Large intestine (tissue), 3 donors: Measurements from ENCODE around the gene GNG2. TPM values are rescaled to one million over a fixed set of nuclear protein-coding genes. Genes with fewer than 3 reads are reported as not detected.

ENCODE experiments used
- DNase-seq, 2 donors: peaks; one replicate each; pipeline versions ENCODE4 v3.0.0 to v3.0.0-alpha.2; 2013
- H3K27ac ChIP-seq: one replicate; pipeline ENCODE4 v1.5.1; 2013; ENCODE audit warnings: low read length
- H3K27me3 ChIP-seq: 2 replicates; pipeline ENCODE4 v1.6.1; 2013; ENCODE audit warnings: low read length; ENCODE audit not compliant: control insufficient read depth, insufficient read depth
- H3K36me3 ChIP-seq: 2 replicates; pipeline ENCODE4 v1.6.1; 2013; ENCODE audit warnings: low read length; ENCODE audit not compliant: control insufficient read depth, insufficient read depth
- H3K4me1 ChIP-seq: one replicate; pipeline ENCODE4 v1.6.1; 2013; ENCODE audit warnings: low read length; ENCODE audit not compliant: control insufficient read depth, insufficient read depth
- H3K4me3 ChIP-seq: one replicate; pipeline ENCODE4 v1.5.1; 2013; ENCODE audit warnings: low read length
- H3K9me3 ChIP-seq: one replicate; pipeline ENCODE4 v1.6.1; 2013; ENCODE audit warnings: mild to moderate bottlenecking, low read depth, low read length, moderate library complexity; ENCODE audit not compliant: control insufficient read depth
- WGBS: methylation state at CpG from one replicate; pipeline ENCODE4 v1.1.5; 2013; ENCODE audit warnings: low lambda C conversion rate; ENCODE audit not compliant: insufficient coverage; 5-methylcytosine and 5-hydroxymethylcytosine counted together
- polyA plus RNA-seq: library from polyadenylated mRNA; unstranded; fragments of 120-200 nt; gene quantifications from one replicate; pipeline ENCODE4 v1.2.1, GENCODE V29; 2013

The GNG2 gene
- polyA plus RNA-seq, 1 donor: 50.6 TPM

DNA sequence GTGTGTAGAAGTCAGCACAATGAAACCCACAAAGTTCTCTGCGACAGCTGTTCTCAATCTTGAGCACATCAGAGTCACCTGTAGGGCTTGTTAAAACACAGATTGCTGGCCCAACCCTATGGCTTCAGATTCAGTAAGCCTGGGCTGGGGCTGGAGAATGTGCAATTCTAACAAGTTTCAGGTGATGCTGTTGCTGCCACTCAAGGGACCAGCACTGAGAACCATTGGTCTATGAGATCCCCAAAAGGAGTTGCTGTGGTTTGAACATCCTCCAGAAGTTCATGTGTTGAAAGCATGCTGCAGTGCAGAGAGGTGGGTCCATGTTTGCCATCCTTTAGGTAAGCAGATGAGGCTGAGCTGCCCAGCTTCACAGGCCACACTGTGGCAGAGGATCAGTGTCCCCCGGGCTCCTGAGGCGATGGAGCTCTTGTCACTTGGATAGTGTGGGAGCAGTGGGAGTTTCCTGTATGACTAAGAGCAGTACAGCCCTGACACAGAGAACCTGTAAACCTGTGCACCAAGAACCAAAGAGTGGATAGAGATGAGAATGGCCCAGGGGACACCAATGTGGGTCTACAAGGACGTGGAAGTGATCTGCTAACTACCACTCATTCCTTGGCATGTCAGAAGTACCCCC is 120.9 kb downstream of the GNG2 start:
- no CpG with 5 or more reads among the region's 4 CpGs for whole genome bisulfite sequencing
- Histone ChIP-seq H3K36me3 (no peaks in the 10 kb centered on the region), H3K4me1 (no peaks in the 10 kb centered on the region), H3K27me3 (peaks cover 7% of the 10 kb centered on the region), H3K27ac (no peak overlapping the region), H3K9me3 (no peaks in the 10 kb centered on the region), H3K4me3 (no peak overlapping the region)
- no peak for DNase-seq

DNA sequence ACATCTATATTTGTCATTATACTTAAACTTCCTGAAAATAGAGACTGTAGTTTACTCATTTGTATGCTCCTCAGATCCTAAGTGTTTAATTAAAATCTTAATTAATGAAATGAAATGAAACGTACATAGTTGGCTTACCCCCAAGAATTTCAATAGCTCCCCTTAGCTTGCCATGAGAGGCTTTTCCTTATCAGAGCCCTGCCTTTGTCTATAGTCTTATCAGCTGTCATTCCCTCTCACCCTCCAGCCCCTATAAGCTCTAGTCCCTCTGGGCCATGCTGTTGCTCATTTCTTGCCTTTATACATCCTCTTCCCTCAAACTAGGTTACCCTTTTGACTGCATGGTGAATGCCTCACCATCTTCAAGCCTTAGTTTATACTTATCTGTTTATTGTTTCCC is 127.8 kb downstream of the GNG2 start:
- peaks cover 8% of the 10 kb centered on the region for H3K36me3 ChIP-seq
- H3K9me3 ChIP-seq: peaks cover 2% of the 10 kb centered on the region
- WGBS: no CpG with 5 or more reads among the region's 1 CpG
- no peaks in the 10 kb centered on the region for H3K27me3 ChIP-seq
- DNase-seq: no peak
- no peak overlapping the region for H3K4me3 ChIP-seq
- no peak overlapping the region for H3K27ac ChIP-seq
- H3K4me1 ChIP-seq: peaks cover 6% of the 10 kb centered on the region

DNA sequence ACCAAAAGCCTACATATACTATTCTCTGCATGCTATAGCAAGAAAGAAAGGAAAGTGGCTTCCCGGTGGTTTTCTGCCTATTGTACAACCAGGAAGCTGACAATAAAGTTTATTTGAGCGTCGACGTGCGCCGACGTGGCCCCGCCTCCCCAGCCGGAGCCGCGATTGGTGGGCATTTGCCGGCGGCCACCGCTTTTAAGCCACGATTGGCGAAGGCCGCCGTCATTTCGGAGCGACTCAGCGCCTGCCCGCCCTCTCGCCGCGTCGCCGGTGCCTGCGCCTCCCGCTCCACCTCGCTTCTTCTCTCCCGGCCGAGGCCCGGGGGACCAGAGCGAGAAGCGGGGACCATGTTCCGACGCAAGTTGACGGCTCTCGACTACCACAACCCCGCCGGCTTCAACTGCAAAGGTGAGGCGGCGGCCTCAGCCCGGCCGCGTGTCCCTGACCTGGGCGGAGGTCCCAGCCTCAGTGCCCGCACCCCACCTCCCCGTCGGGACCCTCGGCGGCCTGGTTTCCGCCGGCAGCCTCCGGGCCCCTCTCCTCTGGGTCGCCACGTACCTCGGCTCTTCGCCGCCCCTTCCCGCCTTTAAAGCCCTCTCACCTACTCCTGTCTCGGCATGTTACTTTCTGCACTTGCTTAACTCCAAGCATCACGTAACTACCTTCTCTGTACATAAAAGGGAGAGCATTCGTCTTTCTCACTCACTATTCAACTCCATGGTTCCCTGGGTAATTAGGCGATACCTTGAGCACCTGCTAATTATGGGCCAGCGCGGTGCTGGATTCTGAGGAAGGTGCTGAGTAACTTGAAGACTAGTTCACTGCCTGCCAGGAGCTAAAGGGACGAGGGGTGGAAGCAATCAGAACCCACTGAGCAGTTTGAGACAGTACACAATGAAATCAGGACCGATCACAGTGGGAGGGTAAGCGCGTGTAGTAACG is 129.2 kb downstream of the GNG2 start, which contains the start of gene RTRAF:
Gene RTRAF, plus strand, starts transcription at position 254 of the 942 bp plus-strand sequence. Its CDS starts 94 bp downstream, at position 348.
- Histone ChIP-seq H3K9me3 (peaks cover 2% of the 10 kb centered on the region), H3K27me3 (no peaks in the 10 kb centered on the region), H3K36me3 (peaks cover 20% of the 10 kb centered on the region), H3K4me3 (peak within 1 kb of the TSS; percentile 95), H3K27ac (peak within 1 kb of the TSS; percentile 90), H3K4me1 (peaks cover 6% of the 10 kb centered on the region)
- DNase-seq: peak; percentile 96 to 98
- no CpG with 5 or more reads among the region's 72 CpGs for WGBS

DNA sequence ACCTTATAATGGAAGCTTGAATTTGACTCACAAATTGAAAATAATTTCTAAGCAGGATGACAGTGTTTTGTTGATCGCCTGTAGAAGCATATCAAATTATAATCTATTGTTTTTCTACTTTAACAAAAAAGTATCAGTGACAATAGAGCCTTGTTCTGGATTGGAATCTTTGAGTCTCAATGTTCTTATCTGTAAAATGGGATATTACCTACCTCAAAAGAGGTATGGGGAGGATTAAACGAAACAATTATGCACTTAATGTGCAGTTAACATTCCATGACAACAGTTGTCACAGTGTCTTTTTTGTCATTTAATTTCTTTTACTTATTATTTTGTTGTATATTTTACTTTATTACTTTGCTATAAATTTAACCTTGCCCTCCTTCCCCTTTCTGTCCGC is 130.1 kb downstream of the GNG2 start:
- Histone ChIP-seq H3K4me1 (peaks cover 6% of the 10 kb centered on the region), H3K4me3 (peak overlapping the region; percentile 95), H3K27ac (no peak overlapping the region), H3K9me3 (peaks cover 2% of the 10 kb centered on the region), H3K27me3 (no peaks in the 10 kb centered on the region), H3K36me3 (peaks cover 25% of the 10 kb centered on the region)
- WGBS: 89% methylated on average over 2 of the region's 3 CpGs
- DNase-seq: no peak

DNA sequence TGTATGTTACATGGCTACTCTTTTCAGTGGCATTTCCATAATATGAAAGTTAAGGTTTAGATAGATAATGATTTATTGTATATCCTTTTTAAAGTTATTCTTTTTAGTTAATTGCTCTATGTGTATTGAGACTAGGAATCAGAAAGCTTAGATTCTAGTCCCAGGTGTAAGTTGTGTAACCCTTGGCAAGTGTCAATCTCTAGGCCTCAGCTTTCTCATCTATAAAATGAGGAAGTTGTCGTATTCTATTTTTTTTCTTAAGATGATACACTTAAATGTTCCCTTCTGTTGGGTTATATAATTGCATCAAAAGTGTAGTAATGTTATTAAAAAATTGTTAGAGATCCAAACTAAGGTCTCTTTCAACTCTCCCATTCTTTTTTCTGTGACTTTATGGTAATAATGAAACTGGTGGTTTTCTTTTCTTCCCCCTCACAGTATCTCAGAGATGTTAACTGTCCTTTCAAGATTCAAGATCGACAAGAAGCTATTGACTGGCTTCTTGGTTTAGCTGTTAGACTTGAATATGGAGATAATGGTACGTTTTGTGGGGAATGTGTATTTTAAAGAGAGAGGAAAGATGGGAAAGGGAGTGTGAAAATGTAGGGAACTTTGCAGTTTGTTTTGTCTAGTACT is 133.0 kb downstream of the GNG2 start:
- Histone ChIP-seq H3K9me3 (peaks cover 2% of the 10 kb centered on the region), H3K27me3 (no peaks in the 10 kb centered on the region), H3K4me3 (no peak overlapping the region), H3K4me1 (peaks cover 4% of the 10 kb centered on the region), H3K36me3 (peaks cover 29% of the 10 kb centered on the region), H3K27ac (no peak overlapping the region)
- 100% methylated on average over 2 of the region's 3 CpGs for WGBS
- DNase-seq: no peak

DNA sequence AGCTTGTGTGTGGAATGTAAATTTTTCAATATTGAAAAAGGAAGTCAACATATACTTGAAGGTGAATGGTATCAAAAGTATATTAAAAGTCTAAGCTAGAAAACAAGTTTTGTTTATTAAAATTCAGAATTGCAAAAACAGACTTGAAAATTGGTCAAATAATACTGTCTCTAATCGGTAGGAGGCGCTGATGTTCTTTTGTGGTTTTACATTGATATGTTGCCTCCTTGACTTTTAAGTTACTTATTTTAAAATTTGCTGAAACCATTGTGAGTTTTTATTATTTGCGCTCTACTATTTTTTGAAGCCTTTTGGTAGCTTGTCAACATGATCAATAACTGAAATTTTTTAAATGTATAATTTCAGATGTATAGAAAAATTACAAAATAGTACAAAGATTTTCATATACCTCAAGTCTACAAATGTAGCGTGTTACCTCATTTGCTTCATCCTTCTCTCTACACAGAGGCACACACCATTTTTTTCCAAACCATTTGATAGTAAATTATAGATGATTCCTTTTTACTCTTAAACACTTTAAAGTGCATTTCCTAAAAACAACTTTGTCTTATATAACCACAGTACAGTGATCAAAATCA is 135.8 kb downstream of the GNG2 start:
- no peaks in the 10 kb centered on the region for H3K27me3 ChIP-seq
- peaks cover 33% of the 10 kb centered on the region for H3K36me3 ChIP-seq
- H3K4me1 ChIP-seq: no peaks in the 10 kb centered on the region
- WGBS: 53% methylated on average over 3 of the region's 4 CpGs
- H3K27ac ChIP-seq: no peak overlapping the region
- no peak overlapping the region for H3K4me3 ChIP-seq
- peak in 1 of 2 donors; percentile 14 for DNase-seq
- H3K9me3 ChIP-seq: no peaks in the 10 kb centered on the region

DNA sequence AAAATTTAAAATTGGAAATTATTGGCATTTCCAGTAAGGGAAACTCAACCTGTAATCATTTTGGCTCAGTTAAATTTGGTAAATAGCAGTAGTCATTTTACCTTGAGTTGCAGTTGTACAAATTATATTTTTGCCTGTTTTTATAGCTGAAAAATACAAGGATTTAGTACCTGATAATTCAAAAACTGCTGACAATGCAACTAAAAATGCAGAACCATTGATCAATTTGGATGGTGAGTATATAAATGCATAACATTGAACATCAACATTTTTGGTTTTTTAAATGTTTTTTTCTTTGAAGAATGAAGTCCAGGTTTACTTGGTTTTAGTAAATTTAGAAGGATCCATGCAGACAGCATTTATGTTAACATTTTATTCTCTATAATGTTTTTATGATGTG is 137.9 kb downstream of the GNG2 start:
- Histone ChIP-seq H3K4me1 (no peaks in the 10 kb centered on the region), H3K27ac (no peak overlapping the region), H3K27me3 (no peaks in the 10 kb centered on the region), H3K36me3 (peaks cover 43% of the 10 kb centered on the region), H3K4me3 (no peak overlapping the region), H3K9me3 (no peaks in the 10 kb centered on the region)
- no peak for DNase-seq

DNA sequence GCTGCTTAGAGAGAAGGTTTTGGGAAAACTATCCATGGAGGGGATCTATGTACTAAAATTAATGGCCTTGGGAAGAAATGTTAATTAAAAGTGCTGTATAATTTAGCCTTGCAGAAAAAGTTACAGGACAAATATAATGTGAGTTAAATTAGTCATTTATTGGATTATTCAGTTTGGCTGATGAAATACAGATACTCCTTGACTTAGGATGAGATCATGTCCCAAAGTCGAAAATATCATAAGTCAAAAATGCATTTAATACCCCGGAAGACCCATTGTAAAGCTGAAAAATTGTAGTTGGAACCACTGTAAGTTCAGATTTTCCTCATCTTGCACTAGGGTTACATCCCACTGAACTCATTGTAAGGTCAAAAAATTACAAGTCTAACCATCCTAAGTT is 138.7 kb downstream of the GNG2 start:
- H3K36me3 ChIP-seq: peaks cover 42% of the 10 kb centered on the region
- H3K9me3 ChIP-seq: no peaks in the 10 kb centered on the region
- H3K27me3 ChIP-seq: no peaks in the 10 kb centered on the region
- no peak overlapping the region for H3K27ac ChIP-seq
- H3K4me3 ChIP-seq: no peak overlapping the region
- no peaks in the 10 kb centered on the region for H3K4me1 ChIP-seq
- DNase-seq: no peak
- WGBS: no CpG with 5 or more reads among the region's 2 CpGs

DNA sequence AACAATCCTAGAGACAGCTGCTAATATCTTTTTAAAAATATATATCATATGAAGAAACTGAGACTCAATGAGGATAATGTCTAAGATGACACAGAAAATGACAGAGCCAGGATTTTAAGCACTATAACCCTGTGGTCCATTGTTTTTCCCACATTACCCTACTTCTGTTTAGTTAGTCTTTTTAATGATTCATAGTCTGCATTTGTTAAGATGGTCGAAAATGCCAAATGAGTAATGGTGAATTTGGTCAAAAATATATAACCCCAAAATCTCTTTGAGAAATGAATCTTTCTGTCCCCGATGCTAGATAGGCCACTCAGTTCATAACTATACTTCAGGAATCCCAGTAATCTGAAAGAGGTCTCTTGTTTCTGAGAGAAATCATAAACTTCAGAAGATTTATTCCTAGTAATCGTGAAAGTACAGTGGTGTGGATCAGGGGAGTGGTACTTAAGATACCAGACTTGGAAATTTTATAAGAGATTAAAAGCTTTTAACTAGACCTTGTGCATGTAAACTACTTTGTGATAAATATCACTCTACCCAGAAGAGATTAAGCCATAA is 139.7 kb downstream of the GNG2 start:
- Histone ChIP-seq H3K27me3 (no peaks in the 10 kb centered on the region), H3K9me3 (no peaks in the 10 kb centered on the region), H3K4me3 (no peak overlapping the region), H3K27ac (no peak overlapping the region), H3K4me1 (no peaks in the 10 kb centered on the region), H3K36me3 (peaks cover 45% of the 10 kb centered on the region)
- no peak for DNase-seq
- WGBS: 85% methylated on average over 2 of the region's 3 CpGs

DNA sequence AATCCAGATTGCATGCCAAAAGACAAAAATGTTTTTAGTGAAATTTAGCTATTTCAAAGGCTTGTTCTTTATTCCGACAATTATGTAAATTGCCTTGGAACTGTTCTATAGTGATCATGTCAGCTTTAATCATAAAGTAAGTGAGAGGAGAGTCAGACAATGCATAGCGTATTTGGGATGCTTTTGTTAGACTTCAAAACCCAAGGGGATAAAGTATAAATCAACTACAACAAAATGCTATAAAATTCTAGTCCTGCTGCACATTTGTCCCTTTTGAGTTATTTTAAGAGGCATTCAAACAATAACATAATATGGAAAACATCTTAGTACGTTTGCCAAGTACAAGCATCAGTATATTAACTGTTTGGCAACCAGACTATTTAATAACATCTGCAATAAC is 140.3 kb downstream of the GNG2 start:
- Histone ChIP-seq H3K4me3 (no peak overlapping the region), H3K9me3 (no peaks in the 10 kb centered on the region), H3K27me3 (no peaks in the 10 kb centered on the region), H3K27ac (no peak overlapping the region), H3K36me3 (peaks cover 45% of the 10 kb centered on the region), H3K4me1 (no peaks in the 10 kb centered on the region)
- DNase-seq: no peak
- 65% methylated on average over 2 of the region's 3 CpGs for WGBS
